ENCODE measurements around the gene XKR7.
A peak's percentile ranks its signal among the peaks of the same experiment; 100 is the strongest.
"Not testable (repeated sequence)": the region's sequence is repeated elsewhere in the genome, so short reads cannot be mapped to it uniquely, and the experiment has no call there.

The XKR7 gene

DNA sequence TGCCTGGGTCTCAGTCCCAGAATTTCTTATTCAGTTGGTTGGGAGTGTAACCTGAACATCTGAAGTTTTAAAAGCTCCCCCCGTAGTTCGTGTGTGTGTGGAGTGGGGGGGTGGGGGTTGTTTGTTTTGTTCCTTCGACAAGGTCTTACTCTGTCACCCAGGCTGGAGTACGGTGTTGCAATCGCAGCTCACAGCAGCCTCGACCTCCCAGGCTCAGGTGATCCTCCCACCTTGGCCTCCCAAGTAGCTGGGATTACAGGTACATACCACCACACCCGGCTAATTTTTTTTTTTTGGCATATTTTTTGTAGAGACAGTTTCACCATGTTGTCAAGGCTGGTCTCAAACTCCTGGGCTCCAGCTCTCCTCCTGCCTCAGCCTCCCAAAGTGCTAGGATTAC lies 45.4 kb downstream of the XKR7 start:
- no peak for DNase-seq (ENCODE audit: low spot score)

DNA sequence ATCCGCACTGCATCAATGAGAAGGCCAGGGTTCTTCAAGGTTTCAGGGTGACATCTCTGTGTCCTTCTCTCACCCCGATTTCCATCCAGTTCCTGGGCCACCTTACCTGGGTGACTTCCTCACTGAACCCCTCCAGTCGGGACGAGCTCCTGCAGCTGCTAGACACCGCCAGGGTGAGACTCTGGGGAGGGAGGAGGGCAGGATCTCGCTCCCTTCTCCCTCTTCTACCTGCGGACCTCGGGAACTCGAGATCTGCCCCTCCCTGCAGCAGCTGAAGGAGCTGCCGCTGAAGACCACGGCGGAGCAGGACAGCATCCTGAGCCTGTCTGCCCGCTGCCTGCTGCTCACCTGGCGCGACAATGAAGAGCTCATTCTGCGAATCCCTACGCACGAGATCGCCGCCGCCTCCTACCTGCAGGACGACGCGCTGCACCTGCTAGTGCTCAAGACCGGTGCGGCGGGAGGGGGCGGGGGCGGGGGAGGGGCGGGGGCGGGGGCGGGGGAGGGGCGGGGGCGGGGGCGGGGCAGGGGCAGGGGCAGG lies 49.8 kb downstream of the XKR7 start:
- no peak for DNase-seq (ENCODE audit: low spot score)

GRCh38 chr20:32018269-32019155 lies 50.6 kb downstream of the XKR7 start:
- DNase-seq (ENCODE audit: low spot score) = no peak

DNA sequence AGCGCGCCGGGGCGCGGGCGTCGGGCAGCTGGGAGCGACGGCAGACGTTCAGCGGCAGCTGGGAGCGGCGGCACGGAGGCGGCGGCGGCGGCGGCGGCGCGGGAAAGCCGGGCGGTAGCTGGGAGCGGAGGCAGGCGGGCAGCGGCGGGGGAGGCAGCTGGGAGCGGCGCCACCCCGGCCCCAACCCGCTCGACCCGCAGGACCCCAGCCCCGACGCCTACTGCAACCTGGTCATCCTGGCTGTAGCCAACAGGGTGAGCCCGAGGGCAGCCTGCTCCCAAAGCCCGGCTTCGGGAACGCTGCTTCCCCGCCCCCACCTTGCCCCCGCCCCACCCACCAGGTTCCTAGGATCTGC lies 51.2 kb downstream of the XKR7 start:
- DNase-seq (ENCODE audit: low spot score) = no peak

GRCh38 chr20:32019563-32020463 lies 51.9 kb downstream of the XKR7 start:
- DNase-seq (ENCODE audit: low spot score) = no peak

GRCh38 chr20:32021091-32021490 lies 53.1 kb downstream of the XKR7 start:
- no peak for DNase-seq (ENCODE audit: low spot score)

GRCh38 chr20:32024683-32025295 lies 56.8 kb downstream of the XKR7 start:
- DNase-seq (ENCODE audit: low spot score) = no peak

GRCh38 chr20:32027643-32028042 lies 59.7 kb downstream of the XKR7 start:
- DNase-seq (ENCODE audit: low spot score) = no peak

GRCh38 chr20:32028647-32029372 lies 60.9 kb downstream of the XKR7 start:
- no peak for DNase-seq (ENCODE audit: low spot score)

GRCh38 chr20:32029561-32029960 lies 61.6 kb downstream of the XKR7 start:
- no peak for DNase-seq (ENCODE audit: low spot score)

DNA sequence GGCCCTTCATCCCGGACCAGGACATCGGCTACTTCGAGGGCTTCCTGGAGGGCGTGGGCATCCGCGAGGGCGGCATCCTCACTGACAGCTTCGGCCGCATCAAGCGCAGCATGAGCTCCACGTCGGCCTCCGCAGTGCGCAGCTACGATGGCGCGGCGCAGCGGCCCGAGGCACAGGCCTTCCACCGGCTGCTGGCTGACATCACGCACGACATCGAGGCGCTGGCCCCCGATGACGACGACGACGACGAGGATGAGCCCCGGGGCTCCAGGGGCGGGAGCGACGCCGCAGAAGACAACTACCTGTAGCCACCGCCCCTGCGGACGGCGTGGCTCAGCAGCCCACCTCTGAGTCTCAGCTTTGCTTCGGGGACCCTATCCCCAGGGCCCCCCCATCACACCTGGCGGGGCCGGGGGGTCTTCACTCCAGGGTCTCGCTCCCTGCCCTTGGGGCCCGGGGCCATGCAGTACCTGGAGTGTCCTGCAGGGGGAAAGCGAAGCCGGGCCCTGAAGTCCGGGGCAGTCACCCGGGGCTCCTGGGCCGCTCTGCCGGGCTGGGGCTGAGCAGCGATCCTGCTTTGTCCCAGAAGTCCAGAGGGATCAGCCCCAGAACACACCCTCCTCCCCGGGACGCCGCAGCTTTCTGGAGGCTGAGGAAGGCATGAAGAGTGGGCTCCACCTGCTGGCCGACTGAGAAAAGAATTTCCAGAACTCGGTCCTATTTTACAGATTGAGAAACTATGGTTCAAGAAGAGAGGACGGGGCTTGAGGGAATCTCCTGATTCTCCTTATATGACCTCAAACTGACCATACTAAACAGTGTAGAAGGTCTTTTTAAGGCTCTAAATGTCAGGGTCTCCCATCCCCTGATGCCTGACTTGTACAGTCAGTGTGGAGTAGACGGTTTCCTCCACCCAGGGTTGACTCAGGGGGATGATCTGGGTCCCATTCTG lies 63.3 kb downstream of the XKR7 start:
- peak; percentile 81 for DNase-seq (ENCODE audit: low spot score)

DNA sequence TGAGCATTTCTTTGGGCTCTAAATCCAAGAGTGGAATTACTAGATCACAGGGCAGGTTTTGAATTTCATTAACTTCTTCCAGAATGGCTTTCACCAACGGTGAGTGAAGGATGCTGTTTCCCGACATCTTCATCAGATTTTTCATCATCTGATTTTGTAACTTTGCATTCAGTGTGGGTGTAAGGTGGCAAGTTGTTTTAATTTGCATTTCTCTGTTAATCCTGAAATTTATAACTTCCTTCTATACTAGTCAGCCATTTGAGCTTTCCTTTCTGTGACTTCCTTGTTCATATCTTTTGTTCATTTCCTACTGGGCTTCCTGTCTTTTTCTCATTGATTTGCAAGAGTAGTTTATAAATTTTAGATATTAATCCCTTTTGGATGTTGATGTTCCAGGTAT lies 65.4 kb downstream of the XKR7 start:
- DNase-seq (ENCODE audit: low spot score) = no peak

DNA sequence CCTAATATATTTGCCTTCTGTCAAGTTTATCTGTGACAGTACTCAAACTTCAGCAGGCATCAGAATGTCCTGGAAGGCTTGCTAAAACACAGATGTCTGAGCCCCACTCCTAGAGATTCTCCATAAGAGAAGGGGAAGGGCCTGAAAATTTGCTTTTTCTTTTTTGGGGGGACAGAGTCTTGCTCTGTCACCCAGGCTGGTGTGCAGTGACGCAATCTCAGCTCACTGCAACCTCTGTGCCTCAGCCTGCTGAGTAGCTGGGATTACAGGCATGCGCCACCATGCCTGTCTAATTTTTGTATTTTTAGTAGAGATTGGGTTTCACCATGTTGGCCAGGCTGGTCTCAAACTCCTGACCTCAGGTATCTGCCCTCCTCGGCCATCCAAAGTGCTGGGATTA lies 65.8 kb downstream of the XKR7 start:
- DNase-seq (ENCODE audit: low spot score) = not testable (repeated sequence)

DNA sequence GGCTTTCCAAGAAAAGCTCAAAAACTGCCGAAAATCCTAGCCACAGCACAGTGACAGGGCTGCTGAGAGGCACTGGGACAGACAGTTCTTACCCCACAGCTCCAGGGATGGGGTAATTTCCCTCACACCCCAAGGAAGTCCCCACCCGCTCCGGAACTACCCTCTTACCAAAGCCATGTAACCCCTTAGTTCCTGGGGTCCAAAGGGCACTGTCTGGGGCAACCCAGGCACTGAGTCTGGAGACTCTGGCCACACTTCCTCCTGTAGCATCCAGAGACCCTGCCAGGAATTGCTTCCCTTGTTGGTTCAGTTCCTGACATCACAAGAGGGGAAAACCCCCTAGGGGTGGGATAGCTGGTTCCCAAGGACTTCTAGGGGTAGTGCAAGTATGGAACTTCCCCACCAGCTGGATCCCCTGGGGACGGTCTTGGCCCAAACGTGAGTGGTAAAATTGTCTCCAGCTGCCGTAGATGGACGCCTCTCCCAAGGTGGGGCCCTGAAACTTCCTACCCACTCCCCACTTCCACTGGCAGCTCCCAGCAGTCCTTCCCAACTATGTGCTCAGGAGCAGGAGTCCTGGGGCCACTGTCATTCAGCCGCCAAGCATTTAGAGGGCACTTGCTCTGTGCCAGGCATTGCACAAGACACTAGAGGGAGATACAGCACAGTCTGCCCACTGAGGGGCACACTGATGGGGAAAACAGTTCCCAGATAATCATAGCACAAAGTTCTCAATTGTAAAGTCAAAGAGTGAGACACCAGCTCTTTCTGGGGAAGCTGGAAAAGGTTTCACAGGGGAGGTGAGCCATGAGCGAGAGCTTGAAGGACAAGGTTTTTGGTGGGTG lies 66.9 kb downstream of the XKR7 start:
- peak; percentile 37 for DNase-seq (ENCODE audit: low spot score)

DNA sequence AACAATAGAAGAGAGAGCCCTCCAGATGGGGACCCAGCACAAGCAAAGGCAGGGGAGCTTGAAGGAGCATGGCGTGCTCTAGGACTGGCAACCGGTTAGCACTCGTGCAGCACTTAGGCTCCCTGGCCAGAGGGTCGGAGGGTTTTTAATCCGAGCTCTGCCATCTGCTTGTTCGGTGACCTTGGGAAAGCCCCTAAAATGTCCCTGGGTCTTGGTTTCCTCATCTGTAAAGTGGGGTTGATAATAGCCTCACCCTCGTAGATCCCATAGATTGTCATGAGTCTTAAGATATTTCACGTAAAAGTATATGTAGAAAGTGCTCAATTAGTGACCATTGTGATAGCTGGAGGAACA lies 67.5 kb downstream of the XKR7 start:
- DNase-seq (ENCODE audit: low spot score) = no peak

DNA sequence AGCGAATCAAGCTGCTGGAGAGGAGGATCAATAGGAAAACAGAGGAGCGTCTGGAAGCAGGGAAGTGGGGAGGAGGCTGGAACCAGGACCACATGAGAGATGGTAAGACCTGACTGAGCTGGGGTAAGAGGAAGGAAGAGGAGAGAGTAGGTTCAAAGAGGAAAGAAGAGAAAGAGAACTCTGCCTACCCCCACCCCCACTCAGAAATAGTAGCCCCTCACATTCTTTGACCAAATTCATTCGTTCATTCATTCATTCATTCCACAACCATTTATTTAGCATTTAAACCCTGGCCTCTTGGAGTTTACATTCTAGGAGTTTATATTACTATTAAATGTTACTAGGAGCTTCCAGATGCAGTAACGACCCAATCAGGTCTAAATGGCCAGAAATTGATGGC lies 68.3 kb downstream of the XKR7 start:
- DNase-seq (ENCODE audit: low spot score) = no peak

DNA sequence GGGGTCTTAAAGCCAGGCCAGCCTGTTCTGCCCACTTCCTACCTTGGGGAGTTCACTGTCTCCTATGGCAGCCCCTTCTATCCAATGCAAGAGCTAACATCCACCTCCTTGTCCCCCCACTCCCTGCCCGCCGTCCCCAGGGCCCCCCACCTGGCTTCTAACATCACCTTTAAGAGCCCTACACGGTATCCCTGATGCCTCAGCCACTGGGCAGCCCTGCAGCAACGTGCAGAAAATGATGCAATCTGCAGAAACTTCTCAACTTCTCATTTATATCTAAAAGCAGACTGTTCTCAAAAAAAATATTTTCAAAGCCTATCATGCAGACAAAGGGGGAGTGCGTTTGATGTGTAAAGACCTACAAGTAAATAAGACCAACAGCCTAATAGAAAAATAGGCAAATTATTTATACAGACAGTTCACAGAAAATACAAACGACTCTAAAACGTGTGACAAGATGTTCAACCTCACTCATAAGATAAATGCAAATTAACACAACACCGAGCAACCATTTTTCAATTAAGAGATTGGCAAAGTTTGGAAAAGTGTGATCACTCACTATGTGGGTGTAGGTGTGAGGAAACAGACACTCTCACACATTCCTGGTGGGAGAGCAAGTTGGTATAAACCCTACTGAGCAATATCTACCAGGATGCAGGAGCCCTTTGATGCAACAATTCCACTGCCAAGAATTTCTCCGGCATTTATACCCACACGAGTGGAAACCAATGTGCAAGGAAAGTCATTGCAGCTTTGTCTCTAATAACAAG lies 69.0 kb downstream of the XKR7 start:
- no peak for DNase-seq (ENCODE audit: low spot score)

DNA sequence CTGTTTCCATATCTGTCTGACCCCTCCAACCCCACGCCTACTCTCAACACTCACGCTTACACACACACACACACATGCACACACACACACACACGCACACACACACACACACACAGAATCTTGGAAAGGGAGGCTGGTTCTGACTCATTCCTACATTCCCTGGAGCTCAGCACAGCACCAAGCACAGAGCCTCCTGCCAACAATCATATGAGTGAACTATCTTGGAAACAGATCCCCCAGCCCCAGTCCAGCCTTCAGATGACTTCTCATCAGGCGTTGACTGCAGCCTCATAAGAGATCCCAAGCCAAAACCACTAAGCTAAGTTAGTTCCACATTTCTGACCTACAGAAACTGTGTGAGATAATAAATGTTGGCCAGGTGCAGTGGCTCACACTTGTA lies 70.0 kb downstream of the XKR7 start:
- no peak for DNase-seq (ENCODE audit: low spot score)

Data from Ammon's horn (tissue), 1 donor.